Activated CD8-positive, alpha-beta T cell treated with anti-CD3 and anti-CD28 coated beads, Interleukin-2, amount 10 ng/mL, durations not matched to agents 7 days and 5 days (primary cell): ENCODE data around the gene CALHM5. TPM values are rescaled to one million over a fixed set of nuclear protein-coding genes. Genes with fewer than 3 reads are reported as not detected.
A peak's percentile ranks its signal among the peaks of the same experiment; 100 is the strongest.
"Not testable (repeated sequence)": the region's sequence is repeated elsewhere in the genome, so short reads cannot be mapped to it uniquely, and the experiment has no call there.

Experiments used
- ATAC-seq: fragments of 150-1000 bp; cut with Tn5 transposase; one replicate; pipeline ENCODE4 v1.10.0; 2021; ENCODE audit warnings: moderate library complexity
- CTCF ChIA-PET: fragments of 350-600 bp; sonication (Branson Sonifier 250); formaldehyde crosslinking; loops from one replicate; lab custom pipeline; 2021; ENCODE audit warnings: antibody characterized with exemption; lab: Charles Lee
- POLR2A ChIA-PET: fragments of 350-600 bp; sonication (Branson Sonifier 250); formaldehyde crosslinking; loops from one replicate; lab custom pipeline; 2021; ENCODE audit warnings: antibody characterized with exemption; lab: Charles Lee
- DNase-seq: peaks from one replicate; pipeline ENCODE4 v3.0.0-alpha.2; 2020
- H3K27ac Mint-ChIP-seq: one replicate; pipeline ENCODE4 v1.8.0; 2021; ENCODE audit warnings: mild to moderate bottlenecking, mixed read lengths
- H3K27me3 Mint-ChIP-seq: one replicate; pipeline ENCODE4 v1.8.0; 2021; ENCODE audit warnings: low read depth, mixed read lengths
- H3K36me3 Mint-ChIP-seq: one replicate; pipeline ENCODE4 v1.8.0; 2021; ENCODE audit warnings: low read depth, mixed read lengths
- H3K4me1 Mint-ChIP-seq: one replicate; pipeline ENCODE4 v1.8.0; 2021; ENCODE audit warnings: low read depth, mixed read lengths
- H3K4me3 Mint-ChIP-seq: one replicate; pipeline ENCODE4 v1.8.0; 2021; ENCODE audit warnings: mild to moderate bottlenecking, mixed read lengths
- H3K9me3 Mint-ChIP-seq: one replicate; pipeline ENCODE4 v1.8.0; 2022; ENCODE audit warnings: mixed read lengths; ENCODE audit not compliant: insufficient read depth
- total RNA-seq, 2 experiments: library from RNA; stranded (reverse); gene quantifications; one replicate each; pipeline ENCODE4 v1.2.3, GENCODE V29; 2021

Gene CALHM5
- total RNA-seq, 2 experiments from 2014 or later: not detected

DNA sequence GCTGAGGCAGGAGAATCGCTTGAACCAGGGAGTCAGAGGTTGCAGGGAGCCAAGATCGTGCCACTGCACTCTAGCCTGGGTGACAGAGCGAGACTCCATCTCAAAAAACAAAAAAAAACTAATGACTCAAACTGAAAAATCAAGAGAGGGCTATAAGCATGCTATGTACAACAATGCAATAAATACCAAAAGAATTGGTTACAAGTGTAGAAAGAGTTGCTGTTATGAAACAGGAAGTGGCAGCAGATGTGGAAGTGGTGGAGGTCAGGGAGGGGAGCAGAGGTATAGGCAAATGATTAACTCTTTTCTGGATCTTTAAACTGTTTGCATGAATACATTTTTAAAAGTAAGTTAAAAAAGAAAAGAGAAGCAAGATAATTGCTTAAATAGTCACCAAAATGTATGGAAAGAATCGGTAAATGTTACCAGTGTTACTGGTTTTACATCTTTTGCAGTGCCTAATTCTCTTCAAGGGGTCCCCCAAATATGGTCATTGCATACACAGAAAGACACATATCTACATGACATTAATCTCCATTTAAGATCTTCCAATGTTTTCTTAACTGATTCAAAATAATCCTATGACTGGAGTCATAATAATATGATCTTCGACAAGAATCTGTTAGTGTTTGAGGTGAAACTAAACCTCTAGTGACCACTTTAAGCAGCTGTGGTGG is 35.3 kb upstream of the CALHM5 start:
- peak overlapping the region; percentile 78 for H3K27ac Mint-ChIP-seq
- H3K27me3 Mint-ChIP-seq: peaks cover 7% of the 10 kb centered on the region
- ChIA-PET CTCF (no interaction called here), POLR2A (no interaction called here)
- ATAC-seq: peak; percentile 99
- H3K36me3 Mint-ChIP-seq: peaks cover 5% of the 10 kb centered on the region
- peak; percentile 80 for DNase-seq
- peak overlapping the region; percentile 44 for H3K4me3 Mint-ChIP-seq
- H3K4me1 Mint-ChIP-seq: peaks cover 25% of the 10 kb centered on the region
- H3K9me3 Mint-ChIP-seq: peaks cover 5% of the 10 kb centered on the region

DNA sequence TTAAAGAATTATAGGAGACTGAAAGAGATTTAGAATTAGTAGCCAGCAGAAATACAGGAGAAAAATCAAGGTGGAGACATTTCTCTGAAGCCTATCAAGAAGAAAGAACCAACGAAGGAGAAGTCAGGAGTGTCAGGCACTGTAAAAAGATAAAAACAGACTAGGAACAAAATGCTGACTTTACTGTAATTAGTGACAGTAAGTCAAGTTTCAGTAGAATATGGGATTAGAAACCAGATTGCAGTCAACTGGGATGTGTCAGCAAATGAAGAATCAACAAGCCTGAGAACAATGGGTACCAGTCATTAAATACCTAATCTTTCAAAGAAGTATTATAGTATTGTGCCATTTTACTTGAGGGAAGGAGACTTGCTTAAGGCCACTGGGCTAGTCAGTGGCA is 28.7 kb upstream of the CALHM5 start:
- ChIA-PET POLR2A (no interaction called here), CTCF (no interaction called here)
- Mint-ChIP-seq H3K9me3 (no peaks in the 10 kb centered on the region), H3K4me3 (no peak overlapping the region), H3K27ac (no peak overlapping the region), H3K27me3 (peaks cover 42% of the 10 kb centered on the region), H3K36me3 (peaks cover 2% of the 10 kb centered on the region), H3K4me1 (no peaks in the 10 kb centered on the region)
- ATAC-seq: no peak
- DNase-seq: no peak

DNA sequence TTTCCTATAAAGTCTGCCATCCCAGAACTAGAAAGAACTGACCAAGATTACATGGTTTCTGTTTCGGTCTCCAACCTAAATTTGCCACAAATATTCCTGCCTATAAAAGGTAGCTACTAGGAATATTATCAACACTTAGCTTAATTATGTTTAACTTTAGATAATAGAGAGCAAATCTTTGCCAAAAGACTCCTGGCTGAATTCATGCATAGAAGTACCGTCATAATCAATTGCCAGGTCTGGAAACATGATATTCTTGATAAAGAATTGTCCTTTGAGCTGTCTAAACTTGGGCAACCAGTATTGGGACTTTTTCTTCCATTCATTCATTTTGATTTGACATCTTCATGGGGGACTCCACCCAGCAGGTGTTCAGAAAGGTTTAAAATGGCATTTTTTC is 27.8 kb upstream of the CALHM5 start:
- Mint-ChIP-seq H3K9me3 (no peaks in the 10 kb centered on the region), H3K4me1 (no peaks in the 10 kb centered on the region), H3K36me3 (peaks cover 2% of the 10 kb centered on the region), H3K27me3 (peaks cover 46% of the 10 kb centered on the region), H3K4me3 (no peak overlapping the region), H3K27ac (no peak overlapping the region)
- POLR2A ChIA-PET: no interaction called here
- CTCF ChIA-PET: interaction anchor here (1.0 kb wide), 1 partner anchor 39 kb away, joined by 3 read pairs; no protein-coding TSS in a partner anchor
- DNase-seq (no peak), ATAC-seq (no peak)

DNA sequence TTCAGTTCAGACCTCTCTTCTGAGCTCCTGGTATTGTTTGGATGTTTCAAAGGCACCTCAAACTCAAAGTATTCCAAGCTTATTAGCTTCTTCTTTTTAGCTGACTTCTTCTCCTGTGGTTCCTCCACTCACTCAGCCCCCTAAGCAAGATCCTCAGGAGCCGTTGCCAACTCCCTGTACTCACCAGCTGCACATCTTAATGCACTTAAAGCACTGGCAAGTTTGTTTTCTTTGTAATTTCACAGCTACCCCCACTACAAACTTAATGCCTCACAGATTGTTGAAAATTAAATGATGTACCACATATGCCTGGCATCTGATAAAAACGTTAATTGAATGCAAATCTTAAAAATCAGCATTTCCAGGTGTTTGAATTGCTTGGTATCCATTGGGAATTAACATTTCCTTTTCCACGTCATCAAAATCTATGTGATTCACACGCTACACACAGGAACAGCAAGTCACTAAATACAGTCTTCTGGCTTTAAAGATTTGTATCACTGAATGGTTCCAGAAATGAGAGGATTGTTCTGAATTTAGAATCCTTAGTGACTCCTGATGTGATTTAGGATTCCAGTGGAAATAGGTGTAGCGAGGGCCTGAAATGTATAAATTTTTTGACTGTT is 25.8 kb upstream of the CALHM5 start:
- no peak overlapping the region for H3K4me3 Mint-ChIP-seq
- H3K27ac Mint-ChIP-seq: no peak overlapping the region
- no peaks in the 10 kb centered on the region for H3K36me3 Mint-ChIP-seq
- ATAC-seq (no peak), DNase-seq (no peak)
- no peaks in the 10 kb centered on the region for H3K9me3 Mint-ChIP-seq
- CTCF ChIA-PET: no interaction called here
- POLR2A ChIA-PET: no interaction called here
- peaks cover 58% of the 10 kb centered on the region for H3K27me3 Mint-ChIP-seq
- no peaks in the 10 kb centered on the region for H3K4me1 Mint-ChIP-seq

DNA sequence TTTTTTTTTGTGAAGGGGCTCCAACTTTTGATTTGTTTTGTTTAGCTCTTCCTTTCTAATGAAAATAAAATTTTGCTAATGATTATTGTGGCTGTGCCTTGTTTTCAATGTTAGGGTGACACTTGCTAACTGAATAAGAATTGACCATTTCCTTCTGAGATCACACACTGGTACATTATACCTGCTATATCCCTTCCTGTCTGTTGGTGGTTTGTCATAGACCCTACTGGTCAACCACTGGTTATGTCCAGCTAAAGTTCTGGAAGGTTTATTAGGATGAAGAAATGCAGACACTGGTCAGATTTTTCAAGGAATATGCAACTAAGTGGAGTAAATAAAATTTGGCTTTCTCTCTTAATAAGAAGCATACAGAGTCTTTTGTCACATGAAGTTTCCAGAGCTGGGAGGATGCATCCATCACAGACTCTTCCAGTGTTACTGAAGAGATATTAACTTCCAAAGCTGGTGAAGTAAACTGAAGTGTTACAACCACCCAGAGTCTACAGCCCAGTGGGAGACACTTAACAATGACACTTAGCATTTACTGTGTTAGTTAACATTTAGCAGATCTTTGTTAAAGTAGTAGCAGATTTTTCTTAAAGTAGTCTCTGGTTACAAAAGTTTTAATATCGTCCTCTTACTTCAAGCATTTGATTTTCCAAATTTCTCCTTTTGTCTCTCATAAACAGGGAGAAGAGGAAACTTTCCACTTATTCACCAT is 19.7 kb upstream of the CALHM5 start:
- ATAC-seq: no peak
- Mint-ChIP-seq H3K27ac (no peak overlapping the region), H3K9me3 (no peaks in the 10 kb centered on the region), H3K36me3 (no peaks in the 10 kb centered on the region), H3K4me3 (no peak overlapping the region), H3K4me1 (no peaks in the 10 kb centered on the region), H3K27me3 (peaks cover 44% of the 10 kb centered on the region)
- no peak for DNase-seq
- ChIA-PET CTCF (no interaction called here), POLR2A (no interaction called here)

DNA sequence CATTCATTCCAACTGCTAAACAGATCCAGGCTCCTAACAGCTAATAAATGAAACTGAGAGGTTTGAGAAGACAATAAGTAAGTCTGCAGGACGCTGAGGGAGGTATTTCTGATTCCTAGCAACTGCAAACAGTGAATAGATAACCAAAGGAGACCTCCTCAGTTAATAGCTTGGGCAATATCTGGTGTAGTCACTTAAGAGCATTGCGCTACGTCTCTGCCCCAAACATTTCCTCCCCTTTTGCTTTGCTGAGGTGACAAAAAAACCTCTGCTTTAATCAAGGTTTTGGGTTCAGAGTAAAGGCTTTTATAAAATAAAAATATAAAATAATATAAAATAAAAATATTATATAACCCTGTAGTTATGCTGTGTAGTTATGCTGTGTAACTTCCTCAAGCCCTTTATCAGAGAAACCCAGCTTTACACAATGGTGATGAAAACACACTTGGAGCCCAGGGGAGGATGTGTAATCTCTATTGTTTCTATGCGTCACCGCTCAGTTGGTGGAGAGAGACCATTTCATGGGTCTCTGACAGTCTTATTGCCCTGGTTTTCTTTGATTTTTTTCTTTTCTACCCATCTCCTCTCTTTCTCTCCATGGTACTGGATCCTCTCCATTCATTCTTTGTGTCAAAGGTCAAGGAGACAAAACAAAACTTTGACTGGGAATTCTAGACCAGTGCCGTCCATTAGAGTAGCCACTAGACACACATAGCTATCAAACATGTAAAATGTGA is 18.9 kb upstream of the CALHM5 start:
- DNase-seq (no peak), ATAC-seq (no peak)
- H3K9me3 Mint-ChIP-seq: no peaks in the 10 kb centered on the region
- H3K36me3 Mint-ChIP-seq: no peaks in the 10 kb centered on the region
- CTCF ChIA-PET: no interaction called here
- H3K4me3 Mint-ChIP-seq: no peak overlapping the region
- H3K27ac Mint-ChIP-seq: no peak overlapping the region
- H3K4me1 Mint-ChIP-seq: no peaks in the 10 kb centered on the region
- H3K27me3 Mint-ChIP-seq: peaks cover 39% of the 10 kb centered on the region
- POLR2A ChIA-PET: no interaction called here

DNA sequence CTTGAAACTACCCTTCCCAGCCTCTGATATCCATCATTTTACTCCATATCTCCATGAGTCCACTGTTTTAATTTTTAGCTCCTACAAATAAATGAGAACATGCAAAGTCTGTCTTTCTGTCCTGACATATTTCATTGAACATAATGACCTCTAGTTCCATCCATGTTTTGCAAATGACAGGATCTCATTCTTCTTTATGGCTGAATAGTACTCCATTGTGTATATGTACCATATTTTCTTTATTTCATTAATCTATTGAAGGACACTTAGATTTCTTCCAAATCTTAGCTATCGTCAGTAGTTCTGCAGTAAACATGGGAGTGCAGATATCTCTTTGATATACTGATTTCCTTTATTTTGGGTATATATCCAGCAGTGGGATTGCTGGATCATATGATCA is 16.3 kb upstream of the CALHM5 start:
- H3K4me3 Mint-ChIP-seq, H3K4me1 Mint-ChIP-seq, H3K36me3 Mint-ChIP-seq, DNase-seq, POLR2A ChIA-PET, ATAC-seq, H3K27ac Mint-ChIP-seq, CTCF ChIA-PET, H3K9me3 Mint-ChIP-seq: not testable (repeated sequence)
- peaks cover 27% of the 10 kb centered on the region for H3K27me3 Mint-ChIP-seq

DNA sequence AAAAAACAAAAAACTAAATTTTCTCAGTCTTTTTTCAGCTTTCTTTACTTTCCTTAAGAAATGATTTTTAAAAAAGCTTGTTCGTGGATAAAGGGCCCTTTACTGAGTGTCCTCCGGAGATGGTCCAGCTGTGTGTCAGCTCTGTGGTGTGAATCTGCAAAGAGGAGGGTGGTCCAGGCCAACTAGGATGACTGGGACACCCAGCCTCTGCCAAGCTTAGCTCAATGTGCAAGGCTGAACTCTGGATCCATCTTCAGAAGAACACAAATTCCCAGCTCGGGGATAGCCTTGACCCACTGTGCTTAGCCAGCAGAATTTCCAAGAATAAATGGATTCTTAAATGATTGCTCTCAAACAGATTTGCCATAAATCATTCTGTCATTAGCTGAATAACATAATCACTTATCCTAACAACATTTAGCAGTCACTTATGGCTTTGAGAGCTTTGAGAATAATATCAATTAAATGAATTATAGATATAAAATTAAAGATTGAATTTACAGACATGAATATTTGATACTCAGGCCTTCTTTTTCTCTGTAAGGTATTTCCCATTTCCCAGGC is 14.2 kb upstream of the CALHM5 start:
- Mint-ChIP-seq H3K4me3 (no peak overlapping the region), H3K9me3 (no peaks in the 10 kb centered on the region), H3K36me3 (no peaks in the 10 kb centered on the region), H3K27me3 (peaks cover 24% of the 10 kb centered on the region), H3K27ac (no peak overlapping the region), H3K4me1 (no peaks in the 10 kb centered on the region)
- DNase-seq (no peak), ATAC-seq (no peak)
- POLR2A ChIA-PET: no interaction called here
- CTCF ChIA-PET: interaction anchor here (0.7 to 1.3 kb wide), 3 partner anchors 64 to 200 kb away, joined by 3 to 4 read pairs (median 3); no protein-coding TSS in a partner anchor

DNA sequence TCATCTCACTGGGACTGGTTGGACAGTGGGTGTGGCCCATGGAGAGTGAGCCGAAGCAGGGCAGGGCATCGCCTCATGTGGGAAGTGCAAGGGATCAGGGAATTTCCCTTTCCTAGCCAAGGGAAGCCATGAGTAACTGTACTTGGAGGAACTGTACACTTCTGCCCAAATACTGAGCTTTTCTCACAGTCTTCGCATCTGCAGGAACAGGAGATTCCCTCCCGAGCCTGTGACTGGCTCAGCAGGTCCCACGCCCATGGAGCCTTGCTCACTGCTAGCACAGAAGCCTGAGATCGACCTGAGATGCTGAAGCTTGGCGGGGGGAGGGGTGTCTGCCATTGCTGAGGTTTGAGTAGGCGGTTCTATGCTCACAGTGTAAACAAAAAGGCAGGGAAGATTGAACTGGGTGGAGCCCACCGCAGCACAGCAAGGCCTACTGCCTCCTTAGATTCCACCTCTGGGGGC is 10.4 kb upstream of the CALHM5 start:
- Mint-ChIP-seq H3K27me3 (peaks cover 32% of the 10 kb centered on the region), H3K36me3 (no peaks in the 10 kb centered on the region), H3K9me3 (no peaks in the 10 kb centered on the region), H3K4me1 (no peaks in the 10 kb centered on the region), H3K4me3 (no peak overlapping the region), H3K27ac (no peak overlapping the region)
- POLR2A ChIA-PET: no interaction called here
- DNase-seq (no peak), ATAC-seq (no peak)
- CTCF ChIA-PET: interaction anchor here (1.1 kb wide), 1 partner anchor 34 kb away, joined by 3 read pairs; no protein-coding TSS in a partner anchor

DNA sequence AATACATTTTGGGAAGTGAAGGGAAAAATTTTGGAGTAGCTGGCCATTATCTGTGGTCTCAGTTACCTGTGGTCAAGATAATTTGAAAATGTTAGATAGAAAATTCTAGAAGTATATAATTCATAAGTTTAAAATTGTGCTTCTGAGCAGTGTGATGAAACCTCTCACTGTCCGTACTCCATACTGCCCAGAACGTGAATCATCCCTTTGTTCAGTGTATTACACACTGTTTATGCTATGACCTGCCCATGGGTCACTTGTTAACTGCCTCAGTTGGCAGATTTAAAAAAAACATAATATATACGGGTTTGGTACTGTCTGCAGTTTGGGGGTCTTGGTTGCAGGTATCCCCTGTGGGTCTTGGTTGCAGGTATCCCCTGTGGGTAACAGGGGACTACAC is 4.1 kb upstream of the CALHM5 start:
- Mint-ChIP-seq H3K9me3 (no peaks in the 10 kb centered on the region), H3K4me3 (no peak overlapping the region), H3K36me3 (no peaks in the 10 kb centered on the region), H3K27me3 (peaks cover 24% of the 10 kb centered on the region), H3K27ac (no peak overlapping the region), H3K4me1 (no peaks in the 10 kb centered on the region)
- ATAC-seq (no peak), DNase-seq (no peak)
- ChIA-PET POLR2A (no interaction called here), CTCF (no interaction called here)

DNA sequence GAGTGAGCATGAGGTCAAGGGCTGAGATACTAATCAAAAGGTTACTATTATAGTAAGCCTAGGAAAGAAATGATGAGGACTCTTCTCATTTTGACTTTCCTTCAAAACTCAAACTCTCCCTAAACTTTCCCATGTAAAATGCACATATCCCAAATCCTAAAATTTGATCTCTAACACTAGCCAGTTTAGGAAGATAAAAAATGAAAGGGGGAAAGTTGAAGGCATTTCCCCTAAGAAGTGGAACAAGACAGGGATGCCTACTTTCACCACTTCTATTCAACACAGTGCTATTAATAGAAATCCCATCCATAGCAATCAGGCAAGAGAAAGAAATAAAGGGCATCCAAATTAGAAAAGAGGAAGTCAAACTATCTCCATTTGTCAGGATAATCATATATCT is 2.9 kb upstream of the CALHM5 start:
- CTCF ChIA-PET: no interaction called here
- Mint-ChIP-seq H3K36me3 (no peaks in the 10 kb centered on the region), H3K4me1 (no peaks in the 10 kb centered on the region), H3K9me3 (no peaks in the 10 kb centered on the region), H3K27me3 (peaks cover 19% of the 10 kb centered on the region), H3K27ac (no peak overlapping the region), H3K4me3 (no peak overlapping the region)
- ATAC-seq (no peak), DNase-seq (no peak)
- POLR2A ChIA-PET: no interaction called here
